ENCODE results near the gene MARCHF2. TPM values are rescaled to one million over a fixed set of nuclear protein-coding genes. Genes with fewer than 3 reads are reported as not detected.

The MARCHF2 gene
- total RNA-seq, 1 donor from 2014 or later = 45.0 TPM

GRCh38 chr19:8396185-8396562 lies 16.9 kb upstream of the MARCHF2 start:
- Mint-ChIP-seq H3K36me3 (ENCODE audit: unreplicated experiment) (peaks cover 14% of the 10 kb centered on the region), H3K27ac (ENCODE audit: unreplicated experiment) (peak overlapping the region; percentile 50), H3K9me3 (ENCODE audit: unreplicated experiment) (no peaks in the 10 kb centered on the region), H3K4me1 (ENCODE audit: unreplicated experiment) (peaks cover 56% of the 10 kb centered on the region), H3K4me3 (ENCODE audit: unreplicated experiment) (no peak overlapping the region), H3K27me3 (ENCODE audit: unreplicated experiment) (no peaks in the 10 kb centered on the region)
- DNase-seq (ENCODE audit: extremely low spot score, unreplicated experiment) = no peak
- TF ChIP-seq, protein P1, sequence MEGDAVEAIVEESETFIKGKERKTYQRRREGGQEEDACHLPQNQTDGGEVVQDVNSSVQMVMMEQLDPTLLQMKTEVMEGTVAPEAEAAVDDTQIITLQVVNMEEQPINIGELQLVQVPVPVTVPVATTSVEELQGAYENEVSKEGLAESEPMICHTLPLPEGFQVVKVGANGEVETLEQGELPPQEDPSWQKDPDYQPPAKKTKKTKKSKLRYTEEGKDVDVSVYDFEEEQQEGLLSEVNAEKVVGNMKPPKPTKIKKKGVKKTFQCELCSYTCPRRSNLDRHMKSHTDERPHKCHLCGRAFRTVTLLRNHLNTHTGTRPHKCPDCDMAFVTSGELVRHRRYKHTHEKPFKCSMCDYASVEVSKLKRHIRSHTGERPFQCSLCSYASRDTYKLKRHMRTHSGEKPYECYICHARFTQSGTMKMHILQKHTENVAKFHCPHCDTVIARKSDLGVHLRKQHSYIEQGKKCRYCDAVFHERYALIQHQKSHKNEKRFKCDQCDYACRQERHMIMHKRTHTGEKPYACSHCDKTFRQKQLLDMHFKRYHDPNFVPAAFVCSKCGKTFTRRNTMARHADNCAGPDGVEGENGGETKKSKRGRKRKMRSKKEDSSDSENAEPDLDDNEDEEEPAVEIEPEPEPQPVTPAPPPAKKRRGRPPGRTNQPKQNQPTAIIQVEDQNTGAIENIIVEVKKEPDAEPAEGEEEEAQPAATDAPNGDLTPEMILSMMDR (IDR thresholded peaks at IDR 0.05) = no peak

DNA sequence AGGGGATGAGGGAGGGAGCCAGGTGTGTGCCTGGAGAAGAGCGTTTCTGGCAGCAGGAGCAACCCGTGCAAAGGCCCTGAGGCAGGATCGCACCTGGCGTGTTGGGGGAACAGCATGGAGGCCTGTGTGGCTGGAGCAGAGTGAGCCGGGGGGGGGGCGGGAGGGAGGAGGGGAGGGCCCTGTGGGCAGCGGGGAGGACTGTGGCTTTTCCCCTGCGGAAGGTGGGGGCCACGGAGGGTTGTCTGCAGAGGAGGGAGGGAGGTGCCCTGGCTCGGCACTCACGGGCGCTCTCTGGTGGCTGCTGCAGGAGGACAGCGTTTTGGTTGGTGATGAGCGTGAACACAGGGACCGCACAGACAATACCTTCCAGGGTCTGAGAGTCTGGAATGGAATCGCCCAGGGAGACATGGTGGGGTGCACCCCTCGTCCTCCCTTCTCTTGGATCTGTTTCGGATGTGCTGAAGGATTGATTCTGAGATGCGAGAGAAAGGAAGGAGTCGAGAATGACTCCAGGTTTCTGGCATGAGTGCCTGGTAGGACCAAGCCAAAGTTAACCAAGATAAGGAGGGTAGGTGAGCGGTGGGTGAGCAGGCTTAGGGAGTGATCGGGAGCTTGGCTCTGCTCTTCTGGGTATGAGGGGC lies 16.4 kb upstream of the MARCHF2 start:
- Mint-ChIP-seq H3K4me3 (ENCODE audit: unreplicated experiment) (no peak overlapping the region), H3K9me3 (ENCODE audit: unreplicated experiment) (no peaks in the 10 kb centered on the region), H3K27me3 (ENCODE audit: unreplicated experiment) (no peaks in the 10 kb centered on the region), H3K27ac (ENCODE audit: unreplicated experiment) (peak overlapping the region; percentile 70), H3K4me1 (ENCODE audit: unreplicated experiment) (peaks cover 54% of the 10 kb centered on the region), H3K36me3 (ENCODE audit: unreplicated experiment) (peaks cover 14% of the 10 kb centered on the region)
- no peak for DNase-seq (ENCODE audit: extremely low spot score, unreplicated experiment)
- TF ChIP-seq, protein P1 (IDR thresholded peaks at IDR 0.05) = peak; percentile 77

- TF ChIP-seq, protein P1 (IDR thresholded peaks at IDR 0.05) = no peak
- peaks cover 49% of the 10 kb centered on the region for H3K4me1 Mint-ChIP-seq (ENCODE audit: unreplicated experiment)
- no peak overlapping the region for H3K4me3 Mint-ChIP-seq (ENCODE audit: unreplicated experiment)
- H3K27me3 Mint-ChIP-seq (ENCODE audit: unreplicated experiment) = no peaks in the 10 kb centered on the region
- no peaks in the 10 kb centered on the region for H3K9me3 Mint-ChIP-seq (ENCODE audit: unreplicated experiment)
- H3K27ac Mint-ChIP-seq (ENCODE audit: unreplicated experiment) = peak overlapping the region; percentile 70
- DNase-seq (ENCODE audit: extremely low spot score, unreplicated experiment) = no peak
- H3K36me3 Mint-ChIP-seq (ENCODE audit: unreplicated experiment) = peaks cover 14% of the 10 kb centered on the region
Measured at GRCh38 chr19:8397271-8397670, 15.8 kb upstream of the MARCHF2 start.

- TF ChIP-seq, protein P1 (IDR thresholded peaks at IDR 0.05) = no peak
- no peak for DNase-seq (ENCODE audit: extremely low spot score, unreplicated experiment)
- Mint-ChIP-seq H3K4me1 (ENCODE audit: unreplicated experiment) (peaks cover 47% of the 10 kb centered on the region), H3K27me3 (ENCODE audit: unreplicated experiment) (no peaks in the 10 kb centered on the region), H3K4me3 (ENCODE audit: unreplicated experiment) (no peak overlapping the region), H3K36me3 (ENCODE audit: unreplicated experiment) (peaks cover 17% of the 10 kb centered on the region), H3K9me3 (ENCODE audit: unreplicated experiment) (no peaks in the 10 kb centered on the region), H3K27ac (ENCODE audit: unreplicated experiment) (no peak overlapping the region)
Measured at GRCh38 chr19:8397746-8398310, 15.3 kb upstream of the MARCHF2 start.

GRCh38 chr19:8398311-8398771 lies 14.8 kb upstream of the MARCHF2 start:
- no peaks in the 10 kb centered on the region for H3K27me3 Mint-ChIP-seq (ENCODE audit: unreplicated experiment)
- H3K36me3 Mint-ChIP-seq (ENCODE audit: unreplicated experiment) = peaks cover 15% of the 10 kb centered on the region

More at GRCh38 chr19:8398311-8398771, 14.8 kb upstream of the MARCHF2 start:
- Mint-ChIP-seq H3K27ac (ENCODE audit: unreplicated experiment) (no peak overlapping the region), H3K4me1 (ENCODE audit: unreplicated experiment) (peaks cover 43% of the 10 kb centered on the region), H3K4me3 (ENCODE audit: unreplicated experiment) (no peak overlapping the region), H3K9me3 (ENCODE audit: unreplicated experiment) (no peaks in the 10 kb centered on the region)
- no peak for DNase-seq (ENCODE audit: extremely low spot score, unreplicated experiment)
- TF ChIP-seq, protein P1 (IDR thresholded peaks at IDR 0.05) = no peak

Data from osteocyte (in vitro differentiated cells).